HG03108 (cell line): ENCODE data around the gene SLC17A5.
A peak's percentile ranks its signal among the peaks of the same experiment; 100 is the strongest.
"Not testable (repeated sequence)": the region's sequence is repeated elsewhere in the genome, so short reads cannot be mapped to it uniquely, and the experiment has no call there.

Experiments used
- ATAC-seq: cut with Tn5 transposase; IDR thresholded peaks from one replicate; pipeline ENCODE4 v1.9.1; 2021; ENCODE audit warnings: moderate library complexity; ENCODE audit not compliant: unreplicated experiment

SLC17A5 gene, protein sequence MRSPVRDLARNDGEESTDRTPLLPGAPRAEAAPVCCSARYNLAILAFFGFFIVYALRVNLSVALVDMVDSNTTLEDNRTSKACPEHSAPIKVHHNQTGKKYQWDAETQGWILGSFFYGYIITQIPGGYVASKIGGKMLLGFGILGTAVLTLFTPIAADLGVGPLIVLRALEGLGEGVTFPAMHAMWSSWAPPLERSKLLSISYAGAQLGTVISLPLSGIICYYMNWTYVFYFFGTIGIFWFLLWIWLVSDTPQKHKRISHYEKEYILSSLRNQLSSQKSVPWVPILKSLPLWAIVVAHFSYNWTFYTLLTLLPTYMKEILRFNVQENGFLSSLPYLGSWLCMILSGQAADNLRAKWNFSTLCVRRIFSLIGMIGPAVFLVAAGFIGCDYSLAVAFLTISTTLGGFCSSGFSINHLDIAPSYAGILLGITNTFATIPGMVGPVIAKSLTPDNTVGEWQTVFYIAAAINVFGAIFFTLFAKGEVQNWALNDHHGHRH

DNA sequence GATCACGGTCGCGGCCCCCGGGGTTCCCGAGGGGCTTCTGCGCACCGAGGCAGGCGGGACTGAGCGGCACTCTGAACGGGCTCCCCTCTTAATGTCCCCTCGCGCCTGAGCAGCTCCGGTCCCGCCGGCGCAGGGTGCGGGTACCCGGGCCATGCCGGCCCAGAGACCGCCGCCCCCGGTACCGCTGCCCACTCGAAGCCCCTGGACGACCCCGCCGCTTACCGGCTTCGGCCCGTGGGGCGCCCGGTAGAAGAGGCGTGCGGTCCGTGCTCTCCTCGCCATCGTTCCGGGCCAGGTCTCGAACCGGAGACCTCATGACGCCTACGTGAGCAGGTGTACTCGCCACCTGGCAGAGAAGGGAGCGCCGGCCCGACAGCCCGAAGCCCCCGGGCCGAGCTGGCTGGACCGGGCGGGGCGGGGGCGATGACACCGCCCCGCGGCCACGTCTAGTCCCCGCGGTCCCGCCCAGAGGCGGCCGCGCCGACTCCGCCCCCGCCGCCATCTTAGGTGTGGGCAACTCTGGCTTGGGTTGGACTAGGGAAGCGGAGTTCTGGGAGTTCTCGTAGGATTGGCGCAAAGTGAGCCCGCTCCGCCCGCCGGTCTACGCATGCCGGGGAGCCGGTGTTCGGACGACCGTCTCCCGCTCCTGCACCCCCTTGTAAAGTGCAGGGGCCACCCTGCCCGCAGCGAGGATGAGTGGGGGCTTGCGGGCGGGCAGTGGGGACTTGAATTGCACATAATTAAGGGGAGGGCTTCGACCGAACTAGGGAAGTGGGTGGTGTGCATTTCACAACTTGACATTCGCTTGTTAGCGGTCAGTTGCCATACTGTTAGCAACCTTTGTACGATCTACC, at the start of gene SLC17A5:
Gene SLC17A5 (minus strand): TSS at position 422 of the 854 bp plus-strand sequence. CDS start 106 bp downstream, at position 316.
- ATAC-seq: peak; percentile 85

DNA sequence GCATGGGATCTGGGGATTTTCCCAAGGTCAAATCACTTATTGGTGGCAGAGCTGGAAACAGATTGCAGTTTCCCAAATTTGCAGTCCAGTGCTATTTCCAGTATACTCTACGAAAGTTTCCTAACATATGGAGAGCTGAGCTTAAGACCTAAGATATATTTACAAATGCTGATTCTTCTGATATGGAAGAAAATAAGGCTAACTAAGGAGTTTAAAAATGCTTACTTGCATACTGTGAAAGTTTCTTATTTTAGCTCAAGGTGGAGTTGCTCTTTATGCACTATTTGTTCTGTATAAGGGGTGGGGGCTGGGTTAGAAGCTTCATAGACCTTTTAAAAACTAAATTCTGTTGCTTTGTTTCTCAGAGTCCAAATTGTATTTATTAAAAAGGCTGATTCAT, 49.7 kb upstream of the SLC17A5 start:
- ATAC-seq: no peak

DNA sequence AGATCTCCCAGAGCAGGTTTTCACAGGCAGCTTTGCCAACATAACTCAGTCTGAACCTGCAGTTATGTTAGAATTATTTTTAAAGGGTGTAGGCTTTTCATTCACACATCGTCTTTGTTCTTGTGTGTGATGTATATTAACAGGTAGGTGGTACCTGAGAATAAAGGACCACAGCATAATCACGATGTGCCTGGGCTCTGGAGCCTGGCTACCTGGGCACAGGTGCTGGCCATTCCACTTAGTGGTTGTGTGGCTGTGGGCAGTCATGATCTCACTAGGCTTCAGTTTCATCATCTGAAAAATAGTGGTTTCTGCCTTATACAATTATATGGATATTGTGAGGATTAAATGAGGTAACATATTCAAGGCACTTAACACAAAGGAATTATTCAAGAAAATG, 48.7 kb upstream of the SLC17A5 start:
- ATAC-seq: no peak

DNA sequence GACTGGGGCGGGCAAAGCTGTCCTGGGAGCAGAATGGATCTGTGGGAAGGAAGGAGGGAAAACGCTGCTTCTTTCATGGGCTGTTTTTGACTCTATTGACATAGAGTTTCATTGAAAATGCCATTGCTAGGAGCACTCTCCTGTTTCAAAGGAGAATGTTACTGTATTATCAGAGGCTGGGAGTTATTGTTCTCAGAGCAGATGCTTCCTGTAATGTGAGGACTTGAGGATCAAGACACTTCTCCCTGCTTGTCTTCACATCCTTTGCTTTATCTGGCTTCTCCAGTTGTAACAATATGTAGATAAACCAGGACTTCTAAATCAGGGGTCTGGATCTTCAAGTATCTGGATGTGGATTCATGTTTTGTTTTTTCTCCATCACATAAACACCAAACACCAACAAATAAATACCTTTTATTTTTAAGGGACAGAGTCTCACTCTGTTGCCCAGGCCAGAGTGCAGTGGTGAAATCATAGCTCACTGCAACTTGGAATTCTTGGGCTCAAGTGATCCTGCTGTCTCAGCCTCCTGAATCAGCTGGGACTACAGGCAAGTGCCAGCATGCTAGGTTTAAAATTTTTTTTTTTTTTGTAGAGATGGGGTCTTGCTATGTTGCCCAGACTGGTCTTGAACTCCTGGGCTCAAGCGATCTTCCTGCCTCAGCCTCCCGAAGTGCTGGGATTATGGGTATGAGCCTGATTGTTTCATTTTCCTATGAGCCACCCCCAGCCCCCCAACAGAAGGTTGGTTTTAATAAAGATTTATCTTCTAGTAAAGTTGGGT, 46.1 kb upstream of the SLC17A5 start:
- ATAC-seq: no peak

DNA sequence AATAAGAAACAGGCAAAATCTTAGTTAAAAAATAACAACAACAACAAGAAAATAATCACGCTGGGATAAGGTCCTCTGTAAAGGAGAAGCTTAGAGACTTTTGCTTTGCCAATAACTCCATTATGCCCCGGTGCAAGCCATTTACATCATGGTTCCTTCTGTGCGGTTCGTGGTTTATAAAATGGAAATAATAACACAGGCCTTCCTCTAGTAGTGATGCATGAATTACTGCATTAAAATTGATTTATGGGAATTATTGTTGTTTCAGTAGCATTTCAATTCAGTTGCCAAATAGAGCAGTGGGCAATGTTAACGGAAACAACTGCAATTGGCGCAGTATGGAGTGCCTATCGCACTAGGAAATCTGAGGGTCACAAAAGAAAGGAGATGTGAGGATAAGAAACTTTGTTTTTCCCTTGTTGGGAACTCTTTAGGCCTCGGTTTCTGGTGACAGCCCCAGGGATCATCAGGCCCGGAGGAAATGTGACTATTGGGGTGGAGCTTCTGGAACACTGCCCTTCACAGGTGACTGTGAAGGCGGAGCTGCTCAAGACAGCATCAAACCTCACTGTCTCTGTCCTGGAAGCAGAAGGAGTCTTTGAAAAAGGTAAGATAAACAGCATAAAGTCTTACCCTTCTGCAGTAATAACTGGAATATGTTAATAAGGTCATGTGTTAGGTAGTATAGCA, 43.3 kb upstream of the SLC17A5 start:
- no peak for ATAC-seq

DNA sequence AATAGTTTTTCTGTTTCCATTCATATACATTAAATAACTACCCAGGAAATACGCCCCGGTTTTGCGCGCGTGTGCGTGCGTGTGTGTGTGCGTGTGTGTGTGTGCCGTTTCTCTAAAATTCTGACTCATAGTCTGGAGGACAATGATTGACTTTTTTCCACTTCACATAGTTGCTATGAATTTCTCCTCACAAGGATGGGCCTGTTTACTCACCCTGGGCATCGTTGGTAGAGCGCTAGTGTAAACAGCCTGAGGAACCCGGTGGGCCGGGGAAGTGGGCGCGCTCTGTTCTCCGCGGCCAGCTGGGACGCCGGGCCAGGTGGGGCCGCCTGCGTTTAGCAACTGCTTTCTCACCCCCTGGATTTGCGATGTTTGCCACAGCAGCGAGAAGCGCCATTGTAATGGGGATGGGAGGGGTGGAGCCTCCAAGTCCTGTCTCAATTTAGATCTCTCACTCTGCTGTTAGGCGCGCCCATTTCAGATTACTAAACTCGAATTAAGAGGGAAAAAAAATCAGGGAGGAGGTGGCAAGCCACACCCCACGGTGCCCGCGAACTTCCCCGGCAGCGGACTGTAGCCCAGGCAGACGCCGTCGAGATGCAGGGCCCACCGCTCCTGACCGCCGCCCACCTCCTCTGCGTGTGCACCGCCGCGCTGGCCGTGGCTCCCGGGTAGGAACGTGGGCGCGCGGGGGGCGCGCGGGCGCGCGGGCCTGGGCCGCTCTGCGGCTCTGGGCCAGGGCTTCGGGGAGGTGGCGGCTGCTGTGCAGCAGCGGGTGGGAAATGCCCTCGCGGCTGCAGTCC, 42.0 kb upstream of the SLC17A5 start, which contains the start of gene CD109:
Gene CD109 (plus strand): TSS at position 585 of the 803 bp plus-strand sequence. CDS start 13 bp downstream, at position 598.
- ATAC-seq: peak; percentile 53

DNA sequence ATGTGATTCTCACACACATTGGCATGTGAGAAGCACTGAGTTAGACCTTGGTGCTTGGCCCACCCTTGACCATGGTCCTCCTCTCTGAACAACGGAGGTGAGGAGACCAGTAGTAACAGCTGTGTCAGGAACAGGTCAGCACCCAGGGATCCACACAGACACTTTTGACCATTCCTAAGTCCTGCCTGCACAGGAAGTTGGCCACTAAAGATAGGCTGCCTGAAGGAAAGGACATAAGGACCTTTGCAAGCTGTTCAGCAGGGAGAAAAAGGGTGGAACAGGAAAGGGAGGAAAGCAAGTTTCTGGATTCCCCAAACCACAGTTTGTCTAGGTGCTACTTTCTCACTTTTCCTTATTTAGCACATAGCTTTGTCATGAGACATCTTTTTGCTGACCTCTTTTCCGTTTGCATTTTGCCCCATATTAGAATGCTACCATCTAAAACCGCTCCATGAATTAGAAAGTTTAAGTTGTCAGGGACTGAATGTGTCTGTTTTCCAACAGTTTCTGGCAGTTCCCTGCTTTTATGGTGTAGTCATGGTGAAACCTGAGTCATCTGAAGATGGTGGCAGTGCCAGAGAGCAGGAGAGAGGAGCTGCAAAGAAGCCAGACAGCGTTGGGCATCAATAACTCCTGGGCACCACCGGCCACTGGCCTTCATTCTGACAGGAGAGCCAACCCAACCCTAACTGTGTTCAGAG, 41.1 kb upstream of the SLC17A5 start:
- no peak for ATAC-seq

DNA sequence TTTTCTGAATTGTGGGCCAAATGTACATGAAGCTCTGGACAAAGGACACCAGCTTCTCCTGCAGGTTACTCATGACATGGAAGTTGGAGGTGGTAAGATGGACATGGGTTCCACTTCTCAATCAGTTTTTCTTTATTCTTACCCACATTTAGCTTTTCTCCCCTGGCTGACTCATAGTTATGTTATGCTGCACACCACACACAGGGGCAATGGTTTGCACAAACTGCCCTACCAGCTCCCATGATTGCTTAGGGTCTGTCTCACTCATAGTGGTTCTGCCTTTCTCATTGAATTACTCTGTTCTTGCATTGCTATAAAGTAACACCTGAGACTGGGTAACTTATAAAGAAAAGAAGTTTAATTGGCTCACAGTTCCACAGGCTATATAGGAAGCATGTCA, 37.7 kb upstream of the SLC17A5 start:
- no peak for ATAC-seq

DNA sequence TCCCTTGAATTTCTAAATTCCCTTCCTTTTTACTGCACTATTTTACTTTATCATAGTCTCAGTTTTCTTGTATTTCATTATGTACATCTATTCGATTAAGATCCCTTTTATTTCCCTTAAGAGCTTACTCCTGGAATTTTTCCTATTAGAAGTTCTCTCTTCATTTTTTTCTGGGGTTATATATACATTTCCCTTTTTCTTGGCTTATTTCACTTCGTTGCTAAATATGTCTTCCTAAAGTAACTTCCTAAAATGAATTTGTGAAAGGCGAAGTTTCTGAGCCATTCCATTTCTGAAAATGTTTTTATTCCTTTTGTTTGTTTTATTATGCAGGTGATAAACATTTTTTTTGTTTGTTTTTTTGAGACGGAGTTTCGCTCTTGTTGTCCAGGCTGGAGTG, 36.3 kb upstream of the SLC17A5 start:
- ATAC-seq: no peak

DNA sequence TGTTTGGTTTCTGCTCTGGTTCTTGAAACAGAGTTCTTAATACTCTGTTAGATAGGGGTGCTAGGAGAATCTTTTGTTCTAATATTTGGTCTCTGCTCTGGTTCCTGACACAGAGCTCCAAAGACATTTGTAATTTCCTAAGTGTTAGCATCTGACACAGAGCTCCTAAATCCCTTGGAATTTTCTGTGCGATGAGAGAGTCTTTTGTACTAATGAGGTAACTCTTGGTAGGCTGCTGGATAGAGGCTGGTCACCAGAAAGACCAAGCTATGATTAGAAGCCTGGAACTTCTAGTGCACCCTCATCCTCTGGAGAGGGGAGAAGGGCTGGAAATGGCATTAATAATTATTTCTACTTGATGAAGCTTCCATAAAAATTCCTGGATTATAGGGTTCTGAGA, 34.6 kb upstream of the SLC17A5 start:
- no peak for ATAC-seq

DNA sequence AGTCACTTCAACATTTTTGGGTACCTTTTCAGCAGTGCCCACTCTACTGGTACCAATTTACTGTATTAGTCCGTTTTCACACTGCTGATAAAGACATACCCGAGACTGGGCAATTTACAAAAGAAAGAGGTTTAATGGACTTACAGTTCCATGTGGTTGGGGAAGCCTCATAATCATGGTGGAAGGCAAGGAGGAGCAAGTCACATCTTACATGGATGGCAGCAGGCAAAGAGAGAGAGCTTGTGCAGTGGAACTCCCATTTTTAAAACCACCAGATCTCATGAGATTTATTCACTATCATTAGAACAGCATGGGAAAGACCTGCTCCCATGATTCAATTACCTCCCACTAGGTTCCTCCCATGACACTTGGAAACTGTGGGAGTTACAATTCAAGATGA, 29.8 kb upstream of the SLC17A5 start:
- not testable (repeated sequence) for ATAC-seq

DNA sequence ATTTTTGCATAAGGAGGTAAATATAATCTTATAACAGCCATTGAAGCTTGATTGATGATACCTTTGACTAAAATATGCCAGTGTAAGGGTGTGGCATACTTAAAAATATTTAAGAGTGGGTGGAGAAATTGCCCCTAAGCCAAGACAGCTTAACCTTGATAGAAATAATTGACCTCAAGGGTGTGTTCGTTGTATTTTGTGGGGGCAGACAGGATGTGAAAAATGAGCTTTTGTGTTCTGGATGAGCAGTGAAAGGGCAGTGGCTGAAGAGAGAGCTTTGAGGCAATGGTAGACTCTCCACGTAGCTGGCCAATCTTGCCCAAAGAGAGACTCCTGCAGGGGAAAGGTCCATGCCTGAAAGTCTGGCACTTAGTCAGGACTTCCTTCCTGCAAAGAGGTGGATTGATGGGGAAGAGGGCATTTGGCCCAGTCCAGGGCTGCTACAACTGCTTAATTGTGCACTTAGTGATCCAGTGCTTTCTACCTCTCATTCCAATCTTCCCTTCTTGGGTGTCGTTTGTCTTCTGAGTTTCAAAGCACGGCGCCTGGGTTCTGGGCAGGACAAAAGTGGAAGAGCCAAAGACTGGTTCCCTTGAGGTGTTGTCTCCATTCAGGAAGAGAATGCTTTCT, 26.6 kb upstream of the SLC17A5 start:
- no peak for ATAC-seq

DNA sequence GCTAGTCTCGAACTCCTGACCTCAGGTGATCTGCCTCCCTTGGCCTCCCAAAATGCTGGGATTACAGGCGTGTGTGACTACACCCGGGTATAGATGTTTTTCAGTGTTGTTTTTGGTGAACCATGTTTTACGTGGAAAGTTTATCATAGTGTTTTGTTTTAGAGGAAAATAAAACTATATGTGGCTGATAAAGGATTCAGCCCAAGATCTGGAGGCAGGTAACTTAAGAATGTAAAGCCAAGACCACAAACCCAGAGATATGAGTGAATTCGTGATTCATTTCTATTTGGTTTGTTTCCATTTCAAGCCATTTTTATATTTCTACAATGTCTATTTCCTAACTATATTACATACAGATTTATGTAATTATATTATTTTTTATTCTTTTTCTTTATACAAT, 26.1 kb upstream of the SLC17A5 start:
- ATAC-seq: not testable (repeated sequence)

DNA sequence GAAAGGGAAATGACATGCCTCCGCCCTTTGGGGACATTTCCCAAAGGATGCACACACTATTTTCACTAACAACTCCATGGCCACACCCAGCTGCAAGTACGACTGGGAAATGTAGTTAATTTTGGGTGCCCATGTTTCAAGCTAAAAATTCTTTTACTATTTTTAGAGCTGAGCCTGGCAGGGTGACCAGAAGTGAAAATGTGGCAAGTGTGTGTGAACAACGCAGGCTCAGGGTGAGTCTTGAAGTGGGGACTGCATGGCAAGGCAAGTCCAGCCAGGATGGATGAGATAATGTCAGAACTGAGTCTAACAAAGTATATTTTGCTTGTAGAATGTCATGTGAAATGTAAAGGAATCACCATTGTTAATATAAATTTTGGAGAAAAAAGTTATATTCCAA, 25.2 kb upstream of the SLC17A5 start:
- no peak for ATAC-seq

DNA sequence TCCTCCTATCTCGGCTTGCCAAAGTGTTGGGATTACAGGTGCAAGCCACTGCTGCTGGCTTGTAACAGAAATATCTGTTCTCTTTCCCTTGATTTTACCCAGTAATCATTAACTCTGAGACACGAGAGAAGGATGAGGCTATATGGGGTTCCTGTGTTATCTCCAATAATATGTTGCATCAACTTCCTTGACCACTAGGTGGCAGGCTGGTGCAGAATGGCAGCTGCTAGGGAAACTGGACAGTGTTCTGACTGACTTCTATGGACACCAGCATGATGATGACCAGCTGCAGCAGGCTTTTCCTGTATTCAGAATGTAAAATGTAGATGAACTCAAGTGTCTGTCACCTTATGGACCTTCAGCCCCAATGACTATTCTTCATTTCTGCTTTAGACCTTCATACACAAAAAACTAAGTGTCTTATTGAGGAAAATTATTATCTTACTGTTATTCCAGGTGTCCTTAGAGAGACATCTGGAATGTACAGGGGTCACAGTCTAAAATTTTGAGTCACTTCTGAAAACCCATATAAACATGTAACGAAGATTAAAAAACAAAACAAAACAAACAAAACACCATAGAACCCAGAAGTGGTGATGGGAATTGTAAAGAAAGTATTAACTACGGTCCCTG, 21.8 kb upstream of the SLC17A5 start:
- ATAC-seq: peak; percentile 90

DNA sequence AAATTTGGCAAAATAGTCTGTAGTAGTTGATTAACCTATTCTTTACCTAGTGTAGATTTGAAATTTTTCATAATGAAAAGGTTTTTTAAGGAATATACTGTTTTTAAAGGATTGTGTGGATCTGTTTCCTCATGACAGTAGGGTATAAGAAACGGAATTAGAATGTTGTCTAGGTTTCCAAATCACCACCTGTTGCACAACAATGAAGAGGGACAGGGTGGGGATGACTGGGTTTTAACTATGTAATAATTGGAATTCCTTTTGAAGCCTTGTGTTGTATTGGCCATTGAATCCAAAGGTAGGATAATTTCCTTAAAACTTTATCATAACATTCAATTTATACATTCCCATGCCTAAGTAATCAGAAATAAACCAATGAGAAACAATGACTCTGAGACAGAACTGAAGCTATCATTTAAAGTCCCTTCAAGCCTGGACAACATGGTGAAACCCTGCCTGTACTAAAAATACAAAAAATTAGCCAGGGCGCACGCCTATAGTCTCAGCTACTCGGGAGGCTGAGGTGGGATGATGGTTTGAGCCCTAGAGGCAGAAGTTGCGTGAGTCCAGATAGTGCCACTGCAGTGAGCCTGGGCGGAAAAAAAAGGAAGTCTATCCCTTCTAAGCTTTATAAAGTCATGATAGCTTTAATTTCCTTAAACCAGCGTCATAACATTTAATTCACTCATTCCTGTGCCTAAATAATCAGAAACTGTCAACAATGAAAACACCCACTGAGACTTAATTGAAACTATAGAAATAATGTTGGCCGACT, 18.3 kb upstream of the SLC17A5 start:
- ATAC-seq: no peak

DNA sequence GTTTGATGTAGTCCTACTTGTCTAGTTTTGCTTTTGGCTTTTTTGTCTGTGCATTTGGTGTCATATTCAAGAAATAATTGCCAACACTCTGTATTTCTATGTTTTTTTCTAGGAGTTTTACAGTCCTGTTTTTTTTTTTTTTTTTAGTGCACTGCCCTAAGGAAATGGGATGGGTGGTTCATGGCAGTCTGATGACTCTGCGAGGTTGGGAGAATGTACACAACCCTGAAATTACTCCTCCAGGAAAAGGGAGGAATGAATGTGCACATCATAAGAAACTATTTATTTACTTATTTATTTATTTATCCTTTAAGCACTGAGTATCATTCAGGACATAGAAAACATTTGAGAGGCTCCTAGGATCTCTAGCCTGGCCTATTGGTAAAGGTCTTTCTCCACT, 15.2 kb upstream of the SLC17A5 start:
- ATAC-seq: no peak
